Measurements from ENCODE around the gene PSKH1.

The PSKH1 gene

GRCh38 chr16:67942510-67943255 is 49.6 kb downstream of the PSKH1 start:
- DNase-seq: no peak

DNA sequence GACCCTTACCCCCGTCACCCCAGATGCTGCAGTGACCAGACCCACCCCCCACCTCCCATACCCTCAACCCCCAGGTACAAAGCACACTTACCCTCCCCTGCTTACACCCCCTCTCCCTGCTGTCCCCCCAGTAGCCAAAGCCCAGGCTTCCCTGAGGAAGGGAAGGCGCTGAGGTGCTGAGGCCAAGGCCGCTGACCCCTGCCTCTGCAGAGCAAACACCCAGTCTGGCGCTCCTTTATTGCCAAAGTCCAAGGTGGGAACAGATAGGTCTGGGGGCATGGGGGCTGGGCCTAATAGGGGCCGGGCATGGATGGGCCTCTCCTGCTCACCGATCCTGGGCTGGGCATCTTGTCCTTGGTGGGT is 50.2 kb downstream of the PSKH1 start:
- DNase-seq: no peak

GRCh38 chr16:67943619-67944504 is 50.8 kb downstream of the PSKH1 start, which contains the start of gene LCAT:
TSS of gene LCAT (minus strand) at chr16:67944120. CDS start at chr16:67944101, 19 bp downstream.
- no peak for DNase-seq

GRCh38 chr16:67944690-67945391 is 51.8 kb downstream of the PSKH1 start:
- DNase-seq: no peak

GRCh38 chr16:67945392-67945933 is 52.4 kb downstream of the PSKH1 start:
- DNase-seq: no peak

DNA sequence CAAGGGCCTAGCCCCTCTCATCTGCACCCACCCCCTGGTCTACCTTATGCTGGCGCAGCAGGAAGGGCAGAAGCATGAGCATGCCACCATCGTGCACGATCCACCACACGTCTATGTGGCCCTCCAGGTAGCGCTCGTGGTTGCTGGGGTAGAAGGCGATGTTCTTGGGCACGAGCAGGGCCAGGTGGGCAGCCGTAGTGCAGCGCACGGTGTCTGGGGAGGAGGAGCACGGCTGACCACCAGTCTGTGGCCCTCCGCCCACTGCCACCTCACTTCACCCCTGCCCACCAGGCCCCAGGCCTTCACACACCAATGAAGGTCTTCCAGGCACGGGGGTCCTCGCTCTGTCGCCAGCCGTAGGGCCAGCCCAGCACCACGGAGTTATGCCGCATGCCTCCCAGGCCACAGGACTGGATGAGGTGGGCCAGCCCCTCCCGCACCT is 53.1 kb downstream of the PSKH1 start:
- DNase-seq: no peak

DNA sequence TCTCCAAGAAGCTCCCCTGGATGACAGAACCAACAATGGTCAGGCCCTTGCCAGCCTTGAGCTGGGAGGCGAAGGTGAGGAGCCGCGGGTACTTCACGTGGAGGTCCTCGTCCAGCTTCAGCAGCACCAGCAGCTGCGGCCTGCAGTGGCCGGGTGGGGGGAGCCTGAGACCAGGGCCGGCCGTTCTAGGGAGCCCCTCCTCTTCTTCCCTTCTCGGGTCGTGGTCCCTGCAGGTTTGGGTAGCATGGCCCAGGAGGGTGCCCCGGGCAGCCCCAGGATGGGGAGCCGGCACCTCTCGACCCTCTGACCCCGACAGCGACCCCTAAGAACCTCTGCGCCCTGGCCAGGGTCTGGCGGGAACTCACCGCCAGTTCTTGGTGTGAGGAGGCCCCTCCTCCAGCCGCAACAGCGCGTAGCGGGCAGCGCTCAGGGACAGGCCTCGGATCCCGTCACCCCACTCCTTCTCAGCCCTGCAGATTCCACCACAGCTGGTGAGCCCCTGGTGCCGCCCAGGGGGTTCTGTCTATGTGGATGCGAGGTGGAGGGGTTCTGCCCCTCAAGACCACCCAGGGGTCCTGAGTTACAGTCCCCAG is 54.0 kb downstream of the PSKH1 start:
- DNase-seq: no peak

- no peak for DNase-seq
Measured at GRCh38 chr16:67948015-67948414, 55.0 kb downstream of the PSKH1 start.

DNA sequence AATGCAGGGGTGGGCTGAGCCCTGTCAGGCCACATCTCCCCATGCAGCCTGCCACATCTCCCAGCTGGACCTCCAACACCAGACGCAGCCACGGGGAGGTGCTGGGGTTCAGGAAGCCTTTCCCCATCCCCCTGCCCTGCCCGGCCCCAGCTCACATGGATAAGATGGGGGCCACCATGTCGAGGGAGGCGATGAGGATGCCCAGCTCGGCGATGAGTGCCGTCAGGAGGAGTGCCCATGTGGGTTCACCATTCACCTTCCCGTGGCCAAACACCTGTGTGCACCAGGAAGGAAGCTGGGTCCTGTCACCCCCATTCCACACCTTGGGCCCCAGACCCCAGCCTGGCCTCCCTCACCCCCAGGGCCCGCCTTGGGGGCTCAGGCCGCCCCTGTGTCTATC is 56.6 kb downstream of the PSKH1 start:
- DNase-seq: no peak

DNA sequence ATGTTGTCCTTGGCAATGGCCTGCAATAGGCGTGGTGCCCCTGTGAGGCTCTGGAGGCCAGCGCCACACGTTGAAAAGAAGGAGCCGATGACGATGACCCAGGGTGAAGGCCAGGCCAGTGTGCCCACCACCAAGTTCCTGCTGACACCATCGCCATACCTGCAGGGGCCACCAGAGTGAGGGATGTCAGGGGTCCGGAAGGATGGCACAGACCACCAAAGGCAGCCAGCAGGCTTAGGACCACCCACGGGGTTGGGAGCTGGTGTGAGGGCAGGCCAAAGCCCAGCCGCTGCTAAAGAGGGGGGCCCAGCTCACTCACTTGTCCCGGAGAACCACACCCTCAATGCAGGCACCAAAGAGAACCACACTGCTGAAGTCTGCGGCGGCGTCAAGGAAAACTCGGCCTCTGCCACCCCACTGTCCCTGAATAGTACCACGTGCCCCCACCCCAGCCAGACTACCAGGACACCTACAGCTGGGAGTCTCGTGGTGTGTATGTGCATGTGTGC is 57.3 kb downstream of the PSKH1 start:
- DNase-seq: no peak

GRCh38 chr16:67951485-67951884 is 58.4 kb downstream of the PSKH1 start:
- DNase-seq: no peak

DNA sequence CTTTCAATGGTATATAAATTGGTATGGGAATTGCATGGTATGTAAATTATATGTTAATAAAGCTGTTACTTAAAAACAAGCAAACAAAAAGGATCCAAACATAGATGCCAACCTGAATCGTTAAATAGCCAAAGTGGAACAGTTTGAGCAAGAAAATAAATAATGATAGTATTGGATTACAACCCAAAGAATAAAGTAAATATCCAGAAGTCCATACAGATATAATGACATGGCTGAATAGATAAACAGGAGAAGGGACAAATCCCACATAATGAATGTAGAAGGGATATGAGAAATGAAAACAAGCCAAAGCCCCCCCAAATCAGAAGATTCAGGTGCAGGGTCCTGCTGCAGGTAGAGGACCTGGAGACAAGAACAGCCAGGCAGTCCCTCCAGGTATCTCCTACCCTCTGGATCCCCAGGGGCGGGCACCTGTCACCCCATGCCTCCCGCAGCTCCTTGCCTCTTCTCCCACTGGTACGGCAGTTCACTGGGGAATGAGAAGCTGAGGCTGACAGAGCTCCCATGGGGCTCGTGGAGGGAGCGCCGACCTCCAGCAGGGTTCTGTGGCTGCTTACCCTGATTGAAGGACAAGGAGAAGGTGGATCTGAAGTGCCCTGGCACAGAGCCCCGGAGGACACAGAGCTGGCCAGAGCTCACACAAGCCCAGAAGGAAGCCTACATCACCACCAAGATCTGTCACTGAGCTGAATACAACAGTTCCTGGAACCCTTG is 60.8 kb downstream of the PSKH1 start:
- no peak for DNase-seq

DNA sequence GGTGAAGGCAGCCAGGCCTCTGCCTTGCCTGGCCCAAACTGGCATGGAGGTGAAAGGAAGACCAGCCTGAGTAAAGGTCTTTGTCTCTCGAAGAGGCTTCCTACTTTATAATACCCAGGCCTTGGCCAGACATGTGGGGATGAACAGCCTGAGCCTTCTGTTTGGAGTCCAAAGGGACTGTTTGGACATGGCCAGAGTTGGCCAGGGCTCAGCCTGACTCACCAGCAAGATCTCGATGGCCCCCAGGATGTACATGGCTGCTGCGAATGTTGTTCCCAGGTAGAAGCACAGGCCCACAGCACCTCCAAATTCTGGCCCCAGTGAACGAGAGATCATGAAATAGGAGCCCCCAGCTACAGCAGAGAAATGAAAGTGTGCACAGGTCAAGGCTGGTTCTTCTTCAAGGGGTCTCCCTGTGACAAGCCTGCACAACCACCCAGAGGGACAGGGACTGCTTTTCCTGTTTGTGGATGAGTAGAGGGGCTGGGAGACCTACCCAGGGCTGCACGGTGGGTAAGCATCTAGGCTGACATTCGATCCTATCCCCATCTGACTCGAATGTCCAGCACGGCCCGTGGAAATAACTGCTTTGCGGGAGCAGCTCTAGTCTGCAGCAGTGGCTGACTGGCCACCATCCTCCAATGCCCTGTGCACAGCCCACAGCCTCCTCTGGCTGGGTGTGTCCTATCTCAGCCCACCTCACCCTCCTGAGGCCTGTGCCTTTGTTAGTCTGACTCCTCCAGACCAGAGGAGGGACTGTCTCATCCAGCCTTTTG is 61.6 kb downstream of the PSKH1 start:
- DNase-seq: no peak

GRCh38 chr16:67957622-67958021 is 64.6 kb downstream of the PSKH1 start:
- no peak for DNase-seq

DNA sequence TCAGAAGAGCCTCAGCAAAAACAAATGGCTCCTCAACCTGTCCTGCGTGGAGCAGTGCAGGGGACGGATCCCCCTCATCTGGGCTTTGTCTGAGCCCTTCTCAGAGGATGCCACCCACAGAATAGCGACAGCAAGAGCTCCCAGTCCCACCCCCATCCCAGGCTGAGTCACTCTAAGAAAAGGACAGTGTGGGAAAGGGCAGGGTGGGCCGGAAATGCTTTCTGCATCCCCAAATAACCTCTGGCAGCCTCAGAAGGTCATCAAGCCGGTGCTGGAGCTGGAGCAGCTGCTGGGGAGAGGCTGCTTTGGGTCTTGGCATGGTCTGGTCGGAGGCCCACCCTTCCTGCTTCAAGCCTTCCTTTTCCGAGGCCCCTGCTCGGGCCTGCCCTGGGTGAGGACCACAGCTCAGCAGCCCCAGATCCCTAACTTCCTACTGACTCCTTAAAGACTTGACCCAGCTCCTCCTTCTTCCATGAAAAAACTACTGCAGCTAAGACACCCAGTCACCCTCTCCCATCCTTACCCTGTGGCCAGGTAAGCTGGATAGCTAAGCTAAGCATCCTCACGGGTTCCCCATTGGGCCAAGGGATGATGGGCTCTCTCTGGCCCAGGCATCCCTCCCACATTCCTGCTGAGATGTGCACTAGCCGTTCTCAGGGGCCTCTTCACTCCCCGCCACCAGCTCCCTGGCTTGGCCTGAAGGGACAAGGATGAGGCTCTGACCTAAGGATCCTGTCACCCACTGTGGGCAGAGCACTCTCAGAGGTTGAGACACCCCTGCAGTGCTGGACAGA is 66.7 kb downstream of the PSKH1 start:
- no peak for DNase-seq

- DNase-seq: no peak
Measured at GRCh38 chr16:67961551-67961957, 68.5 kb downstream of the PSKH1 start.

DNA sequence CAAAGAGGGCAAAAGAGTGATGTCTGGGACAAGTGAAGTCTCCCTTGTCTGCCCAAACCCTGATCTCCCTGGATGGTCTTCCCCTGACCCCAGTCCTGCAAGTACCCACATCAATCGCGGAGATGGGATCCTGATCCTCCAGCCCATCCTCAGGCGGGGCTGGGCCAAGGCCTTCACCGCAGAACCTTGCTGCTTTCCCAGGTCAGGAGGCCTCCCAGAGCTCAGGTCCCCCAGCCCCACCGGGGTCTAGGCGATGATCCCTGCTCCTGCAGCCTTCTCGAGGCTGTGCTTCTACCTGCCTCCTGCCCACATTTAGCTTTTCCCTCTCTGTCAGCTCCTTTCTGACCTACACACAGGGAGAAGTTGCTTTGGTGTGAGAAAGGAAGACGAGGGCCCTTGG is 69.1 kb downstream of the PSKH1 start:
- DNase-seq: no peak

- no peak for DNase-seq
Measured at GRCh38 chr16:67963292-67963661, 70.2 kb downstream of the PSKH1 start.

DNA sequence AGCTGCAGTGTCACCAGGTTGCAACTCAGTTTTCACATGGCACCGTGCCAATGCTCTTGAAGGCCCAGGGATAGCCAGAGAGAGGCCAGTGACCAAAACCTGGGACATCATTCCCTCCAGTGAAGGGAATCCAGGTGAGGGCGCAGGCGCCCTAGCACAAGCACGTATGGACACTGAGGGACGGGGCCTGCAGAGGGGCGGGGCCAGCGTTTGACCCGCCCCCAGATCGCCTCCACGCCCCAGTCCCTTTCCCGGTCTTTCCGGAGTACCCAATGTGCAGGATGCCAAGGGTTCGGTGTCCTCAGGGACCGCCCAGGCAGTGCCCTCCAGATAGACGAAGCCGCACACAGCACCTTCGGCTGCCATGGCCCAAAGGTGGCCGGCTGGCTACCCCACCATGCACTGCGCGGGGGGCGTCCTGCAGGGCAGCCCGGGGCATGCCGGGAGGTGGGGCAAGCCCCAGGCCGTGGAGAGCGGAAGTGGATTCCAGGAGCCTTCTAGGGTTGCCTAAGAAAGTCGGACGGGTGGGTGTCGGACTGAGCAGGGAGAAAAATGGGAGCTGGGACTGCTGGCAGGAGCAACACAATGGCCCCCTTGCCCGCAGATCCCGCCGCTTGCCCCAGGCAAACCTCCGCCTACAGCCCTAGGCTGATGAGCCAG is 70.7 kb downstream of the PSKH1 start:
- no peak for DNase-seq

Measured in T1000 (cell line).